WI38 (cell line): ENCODE results near the gene MRPS15.
A peak's percentile ranks its signal among the peaks of the same experiment; 100 is the strongest.

Experiments used
- H3K4me3 ChIP-seq: 2 replicates; pipeline ENCODE4 v1.5.1; 2011; ENCODE audit warnings: low read depth, mild to moderate bottlenecking, control low read depth, low read length
- TF ChIP-seq, protein P1 (sequence below): IDR thresholded peaks from 2 replicates; pipeline ENCODE4 v1.5.1; 2012; ENCODE audit warnings: low read depth, mild to moderate bottlenecking, control low read depth, low read length

The MRPS15 gene

DNA sequence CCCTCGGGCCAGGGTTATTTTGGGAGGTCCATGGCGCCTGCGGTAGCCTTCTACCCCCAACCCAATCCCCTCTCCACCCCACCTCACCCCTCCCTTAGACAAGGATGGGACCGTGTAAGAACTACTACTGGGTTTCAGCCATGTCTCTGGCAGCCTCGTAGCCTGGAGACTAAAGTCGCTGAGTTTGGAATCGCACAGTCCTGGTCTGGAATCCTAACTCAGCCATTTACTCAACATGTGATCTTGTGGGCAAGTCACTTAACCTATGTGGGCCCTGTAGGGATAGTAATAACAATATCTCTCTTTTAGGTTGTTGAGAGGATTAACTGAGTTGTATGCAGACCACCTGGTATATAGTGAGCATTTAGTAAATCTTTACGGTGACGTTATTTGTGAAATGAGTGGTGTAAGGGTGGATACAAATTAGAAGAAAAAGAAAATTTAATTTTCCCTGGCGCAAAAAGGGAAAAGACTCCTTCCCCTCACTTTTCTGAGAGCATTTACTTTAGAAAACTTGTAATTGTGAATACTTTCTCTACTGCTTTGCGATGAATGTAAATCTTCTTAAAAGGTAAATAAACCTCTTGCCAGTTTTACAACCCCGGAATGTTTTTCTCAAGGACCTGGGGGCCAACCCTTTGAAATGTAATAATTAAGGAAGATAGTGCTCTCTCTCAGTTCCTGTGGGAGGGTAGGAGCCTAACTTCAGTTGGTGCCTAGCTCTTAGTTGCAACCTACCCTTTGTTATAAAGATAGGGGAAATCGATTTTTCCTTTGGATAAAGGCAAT lies 615 bp upstream of the MRPS15 start:
- TF ChIP-seq, protein P1, sequence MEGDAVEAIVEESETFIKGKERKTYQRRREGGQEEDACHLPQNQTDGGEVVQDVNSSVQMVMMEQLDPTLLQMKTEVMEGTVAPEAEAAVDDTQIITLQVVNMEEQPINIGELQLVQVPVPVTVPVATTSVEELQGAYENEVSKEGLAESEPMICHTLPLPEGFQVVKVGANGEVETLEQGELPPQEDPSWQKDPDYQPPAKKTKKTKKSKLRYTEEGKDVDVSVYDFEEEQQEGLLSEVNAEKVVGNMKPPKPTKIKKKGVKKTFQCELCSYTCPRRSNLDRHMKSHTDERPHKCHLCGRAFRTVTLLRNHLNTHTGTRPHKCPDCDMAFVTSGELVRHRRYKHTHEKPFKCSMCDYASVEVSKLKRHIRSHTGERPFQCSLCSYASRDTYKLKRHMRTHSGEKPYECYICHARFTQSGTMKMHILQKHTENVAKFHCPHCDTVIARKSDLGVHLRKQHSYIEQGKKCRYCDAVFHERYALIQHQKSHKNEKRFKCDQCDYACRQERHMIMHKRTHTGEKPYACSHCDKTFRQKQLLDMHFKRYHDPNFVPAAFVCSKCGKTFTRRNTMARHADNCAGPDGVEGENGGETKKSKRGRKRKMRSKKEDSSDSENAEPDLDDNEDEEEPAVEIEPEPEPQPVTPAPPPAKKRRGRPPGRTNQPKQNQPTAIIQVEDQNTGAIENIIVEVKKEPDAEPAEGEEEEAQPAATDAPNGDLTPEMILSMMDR, result no peak
- peak overlapping the region; percentile 98 for H3K4me3 ChIP-seq

DNA sequence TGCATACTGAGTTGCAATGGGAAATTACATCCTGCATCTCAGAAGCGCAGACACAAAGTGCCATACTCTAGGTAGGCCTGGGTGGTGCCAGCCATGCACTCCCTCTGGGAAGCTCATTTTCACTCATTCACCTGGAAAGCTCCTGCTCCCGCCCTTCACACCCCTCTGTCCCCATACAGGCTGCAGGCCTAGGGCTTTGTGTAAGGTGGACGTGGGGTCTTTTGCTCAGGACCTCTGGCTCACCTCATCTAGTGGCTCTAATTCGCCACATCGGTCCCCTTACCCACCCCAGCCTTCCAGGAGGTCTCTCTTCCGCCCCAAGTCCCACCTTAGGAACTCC lies 751 bp downstream of the MRPS15 start:
- TF ChIP-seq, protein P1, result no peak
- peak overlapping the region; percentile 98 for H3K4me3 ChIP-seq

DNA sequence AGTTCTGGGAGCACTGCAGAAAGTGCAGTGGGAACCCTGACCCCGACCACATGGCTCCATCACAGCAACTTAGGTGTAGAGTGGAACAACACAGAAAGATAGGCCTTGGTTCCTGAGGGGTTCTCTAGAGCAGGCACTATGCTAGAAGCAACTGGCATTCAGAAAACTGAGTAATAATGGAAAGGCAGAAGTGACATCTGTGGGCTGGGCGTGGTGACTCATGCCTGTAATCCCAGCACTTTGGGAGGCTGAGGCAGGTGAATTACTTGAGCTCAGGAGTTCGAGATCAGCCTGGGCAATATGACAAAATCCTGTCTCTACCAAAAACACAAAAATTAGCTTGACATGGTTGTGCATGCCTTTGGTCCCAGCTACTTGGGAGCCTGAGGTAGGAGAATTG lies 5.3 kb downstream of the MRPS15 start:
- no peak overlapping the region for H3K4me3 ChIP-seq
- TF ChIP-seq, protein P1, result no peak

DNA sequence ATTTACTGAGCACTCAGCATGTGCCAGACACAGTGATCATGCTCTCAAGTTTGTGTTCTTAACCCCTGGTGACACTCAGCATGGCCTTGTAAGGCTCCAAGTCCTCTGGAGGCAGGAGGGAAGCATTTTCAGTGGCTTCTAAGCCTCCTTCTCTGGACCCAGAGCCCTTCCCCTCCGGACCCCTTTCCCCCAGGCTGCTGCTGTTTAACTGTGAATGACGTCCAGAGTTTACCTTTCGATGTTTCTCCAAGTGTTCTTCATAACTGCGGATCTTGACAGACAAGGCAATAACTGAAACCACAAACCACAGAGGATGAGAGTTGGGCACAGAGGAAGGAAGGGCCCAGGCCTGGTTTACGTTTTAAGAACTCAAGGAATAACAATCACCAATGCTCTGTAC lies 6.5 kb downstream of the MRPS15 start:
- TF ChIP-seq, protein P1, result no peak
- no peak overlapping the region for H3K4me3 ChIP-seq

DNA sequence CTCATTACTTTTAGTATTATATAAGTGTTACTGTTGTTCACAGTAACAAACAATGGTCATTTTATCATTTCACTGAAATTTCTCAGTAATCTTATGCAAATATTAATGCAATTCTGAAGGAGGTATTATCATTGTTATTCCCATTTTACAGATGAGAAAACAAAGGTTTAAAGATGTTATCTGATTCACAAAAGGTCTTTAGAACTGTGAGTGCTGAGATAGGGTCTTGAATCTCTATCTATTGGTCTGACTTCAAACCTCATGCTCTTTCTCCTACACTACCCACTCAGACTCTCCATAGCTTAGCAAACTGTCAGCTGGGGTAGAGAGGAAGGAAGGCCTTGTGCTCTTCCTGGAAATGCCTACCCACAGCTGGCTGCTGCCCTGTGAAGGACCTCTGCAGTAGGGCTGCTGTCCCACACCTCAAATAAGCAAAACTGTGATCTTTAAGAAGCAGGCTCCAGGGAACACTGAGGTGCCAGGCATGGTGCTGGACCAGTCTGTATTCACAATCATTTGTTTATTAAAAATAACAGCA lies 7.7 kb downstream of the MRPS15 start:
- TF ChIP-seq, protein P1, result no peak
- H3K4me3 ChIP-seq, result no peak overlapping the region

DNA sequence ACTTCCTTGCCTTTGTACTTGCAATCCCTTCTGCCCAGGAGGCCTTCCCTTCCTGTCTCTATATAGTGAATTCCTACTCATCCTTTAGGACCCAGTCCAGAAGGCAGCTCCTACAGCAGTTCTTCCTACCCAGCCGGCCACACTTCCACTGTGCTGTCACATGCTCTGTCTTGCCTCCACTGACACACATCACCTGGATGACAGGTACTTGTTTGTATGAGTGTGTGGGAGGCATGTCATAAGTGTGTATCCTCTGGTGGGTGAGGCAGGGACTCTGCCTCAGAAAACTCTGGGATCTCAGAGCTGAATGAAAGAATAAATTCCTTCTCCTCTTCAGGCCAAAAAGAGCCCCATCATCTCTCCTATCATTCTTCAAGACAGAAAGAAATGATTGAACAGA lies 8.8 kb downstream of the MRPS15 start:
- TF ChIP-seq, protein P1, result no peak
- H3K4me3 ChIP-seq, result no peak overlapping the region

DNA sequence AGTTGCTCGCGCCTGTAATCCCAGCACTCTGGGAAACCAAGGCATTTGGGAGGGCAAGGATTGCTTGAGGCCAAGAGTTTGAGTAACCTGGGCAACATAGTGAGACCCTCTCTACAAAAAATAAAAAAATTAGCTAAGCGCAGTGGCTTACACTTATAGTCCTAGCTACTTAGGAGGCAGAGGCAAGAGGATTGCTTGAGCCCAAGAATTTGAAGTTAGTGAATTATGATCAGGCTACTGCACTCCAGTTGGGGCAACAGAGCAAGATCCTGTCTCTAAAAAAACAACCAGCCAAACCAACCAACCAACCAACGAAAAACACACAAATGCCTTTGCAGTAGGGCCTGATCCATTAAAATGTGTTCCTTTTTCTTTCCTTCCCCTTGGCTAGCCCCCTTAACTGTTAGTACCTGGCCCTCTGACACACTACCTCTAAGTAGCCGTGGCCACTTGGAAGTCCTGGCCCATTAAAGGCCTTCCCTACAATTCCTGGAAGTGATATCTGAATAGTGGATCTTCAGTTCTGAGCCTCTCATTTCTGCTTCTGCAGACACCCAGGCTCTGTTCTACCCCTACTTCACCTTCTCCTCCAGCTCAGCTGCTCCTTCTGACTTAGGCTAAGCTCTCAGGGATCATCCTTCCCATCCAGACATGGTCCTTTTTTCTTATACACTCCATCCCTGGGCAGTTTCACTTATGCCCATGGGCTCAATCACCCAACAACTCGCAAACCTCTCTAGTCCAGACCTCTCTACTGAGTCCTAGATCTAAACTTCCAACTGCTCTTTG lies 10.4 kb downstream of the MRPS15 start:
- TF ChIP-seq, protein P1, result no peak
- H3K4me3 ChIP-seq, result no peak overlapping the region
